GM12865 (cell line): ENCODE results near the gene FIGN.

Source experiments
- DNase-seq: peaks from one replicate; pipeline ENCODE4 v3.0.0; 2010; ENCODE audit warnings: low read depth
- H3K4me3 ChIP-seq: 2 replicates; pipeline ENCODE4 v1.5.1; 2011; ENCODE audit warnings: mild to moderate bottlenecking, low read depth, low read length, control low read depth
- TF ChIP-seq, protein P1 (sequence below): IDR thresholded peaks from 2 replicates; pipeline ENCODE4 v1.5.1; 2011; ENCODE audit warnings: low read length, control low read depth, low read depth, inconsistent platforms; ENCODE audit not compliant: insufficient read depth; ENCODE audit errors: missing control alignments

FIGN gene

DNA sequence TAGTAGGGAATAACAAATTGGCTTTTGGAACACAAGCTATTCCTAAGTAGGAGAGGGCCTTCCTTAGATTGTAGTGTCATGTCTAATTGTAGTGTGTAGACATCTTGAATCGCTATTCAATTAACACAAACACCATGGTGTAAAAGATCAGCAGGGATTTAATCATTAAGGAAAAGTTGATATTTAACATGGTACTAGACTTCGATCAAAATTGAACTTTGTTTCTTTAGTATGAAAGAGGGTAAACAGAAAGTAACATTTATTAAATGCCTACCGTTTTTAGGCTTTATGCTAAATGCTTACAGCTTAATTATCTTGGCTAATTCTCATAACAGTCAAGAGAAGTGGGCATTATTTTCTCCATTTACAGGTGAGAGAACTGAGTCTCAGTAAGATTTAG lies 37.5 kb upstream of the FIGN start:
- DNase-seq, result no peak
- no peak overlapping the region for H3K4me3 ChIP-seq
- TF ChIP-seq, protein P1, sequence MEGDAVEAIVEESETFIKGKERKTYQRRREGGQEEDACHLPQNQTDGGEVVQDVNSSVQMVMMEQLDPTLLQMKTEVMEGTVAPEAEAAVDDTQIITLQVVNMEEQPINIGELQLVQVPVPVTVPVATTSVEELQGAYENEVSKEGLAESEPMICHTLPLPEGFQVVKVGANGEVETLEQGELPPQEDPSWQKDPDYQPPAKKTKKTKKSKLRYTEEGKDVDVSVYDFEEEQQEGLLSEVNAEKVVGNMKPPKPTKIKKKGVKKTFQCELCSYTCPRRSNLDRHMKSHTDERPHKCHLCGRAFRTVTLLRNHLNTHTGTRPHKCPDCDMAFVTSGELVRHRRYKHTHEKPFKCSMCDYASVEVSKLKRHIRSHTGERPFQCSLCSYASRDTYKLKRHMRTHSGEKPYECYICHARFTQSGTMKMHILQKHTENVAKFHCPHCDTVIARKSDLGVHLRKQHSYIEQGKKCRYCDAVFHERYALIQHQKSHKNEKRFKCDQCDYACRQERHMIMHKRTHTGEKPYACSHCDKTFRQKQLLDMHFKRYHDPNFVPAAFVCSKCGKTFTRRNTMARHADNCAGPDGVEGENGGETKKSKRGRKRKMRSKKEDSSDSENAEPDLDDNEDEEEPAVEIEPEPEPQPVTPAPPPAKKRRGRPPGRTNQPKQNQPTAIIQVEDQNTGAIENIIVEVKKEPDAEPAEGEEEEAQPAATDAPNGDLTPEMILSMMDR, result no peak

DNA sequence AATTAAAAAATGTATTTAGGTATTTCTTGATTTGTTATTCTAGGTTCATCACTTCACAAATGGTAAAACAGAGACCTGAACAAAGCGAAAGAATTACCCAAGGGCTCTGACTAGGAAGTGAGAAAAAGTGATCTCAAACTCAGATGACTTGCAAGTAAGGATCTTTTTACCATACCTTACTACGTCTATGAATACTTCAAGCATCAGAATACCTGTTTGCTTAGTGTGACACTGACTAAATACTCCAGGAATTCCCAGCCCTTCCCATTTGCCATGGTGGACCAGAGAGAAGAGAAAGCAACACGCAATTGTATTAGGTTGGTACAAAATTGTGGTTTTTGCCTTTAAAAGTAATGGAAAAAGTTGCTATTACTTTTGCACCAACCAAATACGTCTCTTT lies 35.8 kb upstream of the FIGN start:
- H3K4me3 ChIP-seq, result no peak overlapping the region
- TF ChIP-seq, protein P1, result no peak
- no peak for DNase-seq

DNA sequence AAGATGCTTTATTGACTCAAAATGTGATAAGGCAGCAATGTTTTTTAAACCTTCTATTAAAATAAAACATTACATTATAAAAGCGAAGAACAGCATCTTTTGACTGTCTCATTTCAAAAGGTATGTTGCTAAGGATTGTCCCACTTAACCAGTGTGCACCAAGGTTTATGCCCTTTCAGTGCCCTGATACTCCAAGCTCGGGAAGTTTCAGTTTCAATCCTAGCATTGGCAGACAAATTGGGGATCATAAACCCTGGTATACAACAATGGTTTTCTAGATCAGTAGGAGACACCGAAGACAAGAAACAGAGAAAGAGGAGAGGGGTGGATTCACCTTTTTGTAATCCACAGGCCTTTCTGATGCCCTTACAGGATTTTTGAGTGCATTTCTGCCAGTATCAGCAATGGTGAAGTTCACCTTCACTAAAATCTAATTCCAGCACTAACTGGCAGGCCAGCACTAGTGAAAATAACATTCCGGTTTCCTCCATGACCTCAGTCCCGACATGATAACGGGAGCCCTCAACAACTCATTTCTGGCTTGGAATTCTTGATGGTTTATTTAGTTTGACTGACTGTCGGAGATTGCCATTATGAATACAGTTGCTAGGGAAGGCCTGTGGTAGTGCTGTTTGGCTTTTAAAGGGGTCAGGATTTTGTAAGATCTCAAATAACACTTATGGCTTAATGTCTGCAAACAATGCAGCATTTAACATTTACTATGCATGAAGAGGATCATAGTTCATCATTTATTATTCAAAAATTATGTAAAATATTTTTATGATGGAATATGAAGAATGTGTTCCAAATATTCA lies 33.3 kb upstream of the FIGN start:
- H3K4me3 ChIP-seq, result no peak overlapping the region
- TF ChIP-seq, protein P1, result no peak
- no peak for DNase-seq

DNA sequence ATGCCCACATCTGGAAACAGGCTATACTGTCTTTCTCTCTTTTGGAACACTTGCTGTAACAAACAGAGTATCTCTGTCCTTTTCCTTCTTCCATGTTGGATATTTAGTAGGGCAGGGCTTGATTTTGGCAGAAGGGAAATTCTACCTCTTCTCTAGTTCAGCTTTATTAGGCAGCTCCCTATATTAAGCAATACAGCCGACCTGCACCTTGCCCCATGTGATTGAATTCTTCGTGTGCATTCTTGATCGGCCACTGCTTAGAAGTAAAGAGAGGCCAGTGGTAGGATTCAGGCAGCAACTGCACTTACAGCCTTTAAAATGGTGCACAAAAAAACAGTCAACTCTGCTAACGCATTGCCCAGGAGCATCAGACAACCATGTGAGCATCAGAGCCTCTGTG lies 31.3 kb upstream of the FIGN start:
- DNase-seq, result no peak
- TF ChIP-seq, protein P1, result no peak
- H3K4me3 ChIP-seq, result no peak overlapping the region

DNA sequence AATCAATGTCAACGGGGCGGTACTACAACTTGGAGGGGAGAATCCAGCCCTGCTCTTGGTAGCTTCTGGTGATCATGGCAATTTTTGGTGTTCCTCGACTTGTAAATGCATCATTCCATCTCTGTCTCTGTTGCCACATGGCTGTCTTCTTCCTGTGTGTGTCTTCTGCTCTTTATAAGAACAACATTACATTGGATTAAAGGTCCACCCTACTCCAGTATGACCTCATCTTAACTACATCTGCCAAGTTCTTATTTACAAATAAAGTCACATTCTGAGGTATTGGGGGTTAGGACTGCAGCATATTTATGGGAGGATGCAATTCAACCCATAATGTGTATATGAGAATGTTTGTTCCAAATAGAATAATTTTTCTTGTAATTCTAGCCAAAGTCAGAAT lies 28.8 kb upstream of the FIGN start:
- no peak for DNase-seq
- TF ChIP-seq, protein P1, result no peak
- no peak overlapping the region for H3K4me3 ChIP-seq

DNA sequence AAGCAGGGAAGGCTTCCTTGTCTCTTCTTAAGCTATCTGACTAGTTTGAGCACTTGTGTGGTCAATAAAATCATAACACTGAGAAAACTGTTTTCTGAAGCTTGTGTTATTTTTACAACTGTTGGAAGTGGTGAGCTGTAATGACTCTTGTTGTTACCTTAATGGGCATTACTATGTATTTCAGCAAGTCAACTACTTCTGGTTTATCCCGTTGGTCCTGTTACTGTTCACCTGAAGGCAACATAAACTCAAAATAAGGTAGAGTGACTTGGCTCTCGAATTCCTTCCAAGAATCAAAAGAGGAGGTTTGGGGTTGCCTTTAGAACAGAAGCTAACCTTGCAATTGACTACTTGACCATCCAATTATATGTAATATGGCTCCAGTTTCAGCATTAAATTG lies 23.2 kb upstream of the FIGN start:
- TF ChIP-seq, protein P1, result no peak
- DNase-seq, result no peak

DNA sequence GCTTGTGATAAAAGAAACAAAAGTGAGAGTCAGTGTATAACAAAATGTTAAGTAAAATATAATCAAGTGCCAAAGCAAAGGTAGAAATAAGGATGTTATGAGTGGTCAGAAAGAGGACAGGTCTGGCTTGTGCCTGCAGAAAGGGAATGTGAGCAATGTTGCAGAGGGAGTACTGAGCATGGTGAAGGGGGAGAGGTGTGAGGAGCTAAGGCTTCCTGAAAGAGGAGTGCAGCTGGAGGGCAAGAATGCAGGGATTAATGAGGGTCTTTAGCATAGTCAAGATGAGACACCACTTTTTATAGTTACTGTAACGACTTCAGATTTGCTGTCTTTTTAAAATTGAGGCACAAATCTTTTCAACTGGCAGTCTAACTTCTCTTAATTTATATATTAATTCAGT lies 22.0 kb upstream of the FIGN start:
- TF ChIP-seq, protein P1, result no peak
- no peak overlapping the region for H3K4me3 ChIP-seq
- DNase-seq, result no peak

More for the DNA sequence above, 23.2 kb upstream of the FIGN start:
- no peak overlapping the region for H3K4me3 ChIP-seq
